ENCODE results near the gene RNU6-9.

- TF ChIP-seq EZH2 (optimal IDR thresholded peaks at IDR 0.05; ENCODE audit: low read depth, low read length) (no peak), CTCF (IDR thresholded peaks at IDR 0.05; ENCODE audit: low read length) (no peak), EZH2phosphoT487 (IDR thresholded peaks at IDR 0.05; ENCODE audit: low read length) (no peak)
Measured at GRCh38 chr19:887072-887471, 6.2 kb upstream of the RNU6-9 start.
